HEK293 (cell line): ENCODE results near the gene GOPC.

Experiments used
- CTCF ChIP-seq: fragments of 450-650 bp; formaldehyde crosslinking; IDR thresholded peaks from 2 replicates; pipeline ENCODE4 v1.5.1; 2016; ENCODE audit warnings: missing biosample characterization, missing genetic modification characterization
- HOXD13 ChIP-seq: sonication (generic); formaldehyde crosslinking; IDR thresholded peaks from 2 replicates; pipeline ENCODE4 v1.8.0; 2022; ENCODE audit warnings: missing genetic modification reagents, borderline replicate concordance
- ZNF133 ChIP-seq: fragments of 450-650 bp; formaldehyde crosslinking; IDR thresholded peaks from 2 replicates; pipeline ENCODE4 v1.5.1; 2016; ENCODE audit warnings: missing biosample characterization, missing genetic modification characterization
- ZNF544 ChIP-seq: fragments of 450-650 bp; formaldehyde crosslinking; IDR thresholded peaks from 2 replicates; pipeline ENCODE4 v1.5.0; 2017; ENCODE audit warnings: missing biosample characterization, missing genetic modification characterization
- ZNF561 ChIP-seq: fragments of 450-650 bp; IDR thresholded peaks from 2 replicates; pipeline ENCODE4 v1.5.1; 2018; ENCODE audit warnings: missing biosample characterization, missing genetic modification characterization, borderline replicate concordance

DNA sequence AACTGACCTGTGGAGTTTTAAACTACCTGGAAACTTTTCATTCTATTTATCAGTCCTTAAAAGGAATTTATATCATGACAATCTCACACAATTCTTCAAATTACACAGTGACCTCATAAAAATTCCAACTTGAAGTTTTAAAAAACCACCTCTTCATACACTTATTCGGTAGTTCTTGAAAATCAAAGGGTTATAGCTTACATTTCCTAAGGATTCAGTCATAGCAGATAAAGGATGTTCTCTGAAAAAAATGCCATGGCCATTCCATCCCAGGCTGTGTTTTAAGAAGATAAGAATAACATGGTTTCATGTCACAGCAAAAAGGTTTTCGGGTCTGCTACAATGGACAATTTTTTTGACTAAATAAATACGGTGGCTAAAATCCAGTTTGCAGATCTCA lies 41.2 kb downstream of the GOPC start:
- TF ChIP-seq ZNF133 (tag by site-specific recombination) (no peak), HOXD13 (CRISPR knock-in tag) (no peak), ZNF561 (tag by site-specific recombination) (no peak), CTCF (tag by site-specific recombination) (no peak), ZNF544 (tag by site-specific recombination) (no peak)
